ENCODE data around the gene FBXL16.

FBXL16 gene

DNA sequence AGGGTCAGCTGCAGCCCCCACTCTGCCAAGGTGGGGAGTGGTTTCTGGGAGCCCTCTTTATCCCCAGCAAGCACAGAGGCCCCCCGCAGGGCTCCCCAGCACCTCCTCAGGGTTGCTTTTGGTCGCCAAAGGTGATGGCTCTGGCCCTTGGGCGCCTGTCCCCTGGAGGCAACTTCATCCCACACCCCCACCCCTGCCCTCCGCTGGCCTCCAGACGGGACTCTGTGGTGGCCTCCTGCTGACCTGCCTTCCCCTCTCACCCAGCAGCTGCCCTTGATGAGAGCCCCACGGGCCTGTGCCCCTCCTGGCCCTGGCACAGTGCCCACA lies 45.5 kb downstream of the FBXL16 start:
- no peak for DNase-seq

- DNase-seq, result no peak
These were observed 46.0 kb downstream of the FBXL16 start for GRCh38 chr16:659618-660017.

- no peak for DNase-seq
These were observed 46.7 kb downstream of the FBXL16 start for GRCh38 chr16:658679-659571.

GRCh38 chr16:657487-657886 lies 48.1 kb downstream of the FBXL16 start:
- DNase-seq, result no peak

DNA sequence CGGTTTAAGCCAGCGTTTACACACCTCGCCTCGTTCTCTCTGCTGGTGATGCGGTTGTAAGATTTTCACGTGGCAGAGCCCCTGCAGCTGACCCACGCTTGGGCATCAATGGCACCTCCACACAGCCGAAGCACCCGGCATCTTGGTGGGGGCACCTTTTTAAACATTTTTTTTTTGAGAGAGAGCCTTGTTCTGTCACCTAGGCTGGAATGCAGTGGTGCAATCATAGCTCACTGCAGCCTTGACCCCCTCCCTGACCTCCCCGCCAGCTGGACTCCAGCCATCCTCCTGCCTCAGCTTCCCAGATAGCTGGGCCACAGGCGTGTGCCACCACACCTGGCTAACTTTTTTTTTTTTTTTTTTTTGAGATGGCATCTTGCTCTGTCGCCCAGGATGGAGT lies 51.6 kb downstream of the FBXL16 start:
- no peak for DNase-seq

GRCh38 chr16:652454-653305 lies 52.9 kb downstream of the FBXL16 start:
- DNase-seq, result no peak

DNA sequence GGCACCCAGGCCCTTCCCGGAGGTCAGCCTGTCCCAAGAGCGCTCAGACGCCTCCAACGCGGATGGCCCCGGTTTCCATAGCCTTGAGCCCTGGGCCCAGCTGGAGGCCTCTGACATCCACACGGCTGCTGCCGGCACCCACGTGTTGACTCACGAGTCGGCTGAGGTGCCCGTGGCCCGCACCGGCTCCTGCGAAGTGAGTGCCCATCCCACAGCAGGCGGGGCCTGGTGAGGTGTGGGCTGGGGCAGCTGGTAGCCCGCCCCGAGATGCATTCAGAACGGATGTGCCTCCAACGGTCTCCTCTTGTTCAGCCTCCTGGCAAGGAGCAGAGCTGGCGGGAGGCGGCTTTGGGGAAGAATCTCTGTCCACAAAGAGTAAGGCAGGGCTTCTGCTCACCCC lies 53.8 kb downstream of the FBXL16 start:
- no peak for DNase-seq

GRCh38 chr16:649631-650030 lies 56.0 kb downstream of the FBXL16 start:
- no peak for DNase-seq

GRCh38 chr16:648781-649589 lies 56.6 kb downstream of the FBXL16 start, which contains the start of gene WDR90:
WDR90 (plus strand) TSS chr16:649365; CDS start chr16:649417, 52 bp downstream.
- DNase-seq, result peak; percentile 85 to 94 (median 91)

- DNase-seq, result peak in 2 of 5 donors; percentile 29 to 30
These were observed 57.4 kb downstream of the FBXL16 start for GRCh38 chr16:648071-648780.

GRCh38 chr16:647173-647902 lies 58.3 kb downstream of the FBXL16 start:
- DNase-seq, result no peak

- DNase-seq, result no peak
These were observed 58.9 kb downstream of the FBXL16 start for GRCh38 chr16:646679-647172.

DNA sequence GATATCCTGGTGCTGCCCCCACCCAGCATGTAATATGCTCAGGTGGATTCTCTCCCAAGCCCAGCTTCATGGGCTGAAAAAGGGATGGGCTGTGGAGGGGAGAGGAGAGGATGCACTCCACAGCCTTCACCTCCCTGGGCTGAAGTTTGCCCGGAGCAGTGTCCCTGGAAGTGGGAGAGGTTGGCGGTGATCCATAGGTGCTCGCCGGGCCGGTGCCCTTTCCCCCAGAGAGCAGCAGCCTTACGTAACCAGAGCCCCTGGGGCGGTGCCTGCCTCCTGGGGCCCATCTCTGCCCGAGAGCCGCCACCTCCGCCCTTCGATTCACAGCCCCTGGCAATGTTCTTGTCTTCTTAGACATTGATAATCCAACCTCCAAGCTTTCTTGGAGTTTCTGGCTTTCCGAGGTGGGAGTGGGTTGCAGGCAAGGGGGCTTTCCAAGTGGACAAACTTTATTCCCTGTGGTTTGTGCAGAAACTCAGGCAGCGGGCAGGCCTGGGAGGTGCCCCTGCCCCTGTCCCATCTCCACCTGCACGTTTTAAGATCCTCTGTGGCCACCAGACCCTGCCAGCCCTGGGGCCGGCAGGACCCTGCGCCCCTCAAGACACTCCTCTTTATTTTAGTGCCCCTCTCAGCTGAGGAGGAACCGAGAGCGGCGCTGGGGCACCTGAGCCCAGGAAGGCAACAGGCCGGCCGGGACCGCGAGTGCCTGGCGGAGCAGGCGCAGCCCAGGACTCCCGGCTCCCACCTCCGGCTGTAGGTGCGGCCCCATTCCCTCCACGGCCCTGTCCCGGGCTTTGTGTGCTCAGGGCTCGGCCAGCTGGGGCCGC lies 59.5 kb downstream of the FBXL16 start:
- no peak for DNase-seq

- DNase-seq, result no peak
These were observed 61.0 kb downstream of the FBXL16 start for GRCh38 chr16:644556-644955.

DNA sequence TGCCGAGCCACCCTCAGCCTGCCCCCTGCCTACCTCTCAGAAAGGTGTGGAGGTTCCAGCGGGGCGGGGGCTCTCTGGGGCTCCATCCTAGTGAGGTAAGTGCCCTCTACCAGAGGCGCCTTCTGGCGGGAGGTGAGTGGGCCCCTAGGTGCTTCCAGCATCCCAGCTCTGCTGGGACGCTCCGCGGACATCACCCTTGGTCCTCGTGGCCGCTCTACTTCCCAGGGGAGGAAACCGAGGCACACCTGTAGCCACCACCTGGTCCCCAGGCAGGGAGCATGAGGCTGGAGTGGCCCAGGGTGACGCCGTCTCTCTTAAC lies 62.6 kb downstream of the FBXL16 start:
- no peak for DNase-seq

All from T-helper 1 cell (primary cell).